H1 (cell line): ENCODE measurements around the gene NRIP2. TPM values are rescaled to one million over a fixed set of nuclear protein-coding genes. Genes with fewer than 3 reads are reported as not detected.

ENCODE experiments used
- CEBPB ChIP-seq: IDR thresholded peaks from 2 replicates; pipeline ENCODE4 v1.6.1; 2012; ENCODE audit warnings: low read depth, low read length
- JUND ChIP-seq: IDR thresholded peaks from 2 replicates; pipeline ENCODE4 v1.6.1; 2011; ENCODE audit warnings: mild to moderate bottlenecking, improper control_type of control experiment, low read length
- PHF8 ChIP-seq: fragments of 200-600 bp; sonication (generic); conservative IDR thresholded peaks from 2 replicates; pipeline ENCODE4 v1.7.1; 2012; ENCODE audit warnings: low read depth, mild to moderate bottlenecking, inconsistent platforms, low read length, moderate library complexity
- RAD21 ChIP-seq, 2 experiments: IDR thresholded peaks in 1 of 2; conservative IDR thresholded peaks in 1 of 2; 2 replicates each; pipeline ENCODE4 v1.6.1; 2011; ENCODE audit warnings: low read depth in 2 of 2, low read length in 2 of 2, improper control_type of control experiment in 1 of 2, inconsistent platforms in 1 of 2, mild to moderate bottlenecking in 1 of 2, moderate library complexity in 1 of 2
- SAP30 ChIP-seq: fragments of 300-600 bp; sonication (generic); IDR thresholded peaks from 2 replicates; pipeline ENCODE4 v1.7.1; 2012; ENCODE audit warnings: low read length, moderate library complexity, mild to moderate bottlenecking, inconsistent platforms; ENCODE audit not compliant: insufficient read depth, insufficient replicate concordance
- SP2 ChIP-seq: IDR thresholded peaks from 2 replicates; pipeline ENCODE4 v1.6.1; 2012; ENCODE audit warnings: mild to moderate bottlenecking, low read length, inconsistent platforms
- polyA plus RNA-seq, 7 experiments: library from polyadenylated mRNA; depleted of rRNA in 3 of 7; stranded (reverse) in 5 of 7; unstranded in 2 of 7; fragments of >200 nt in 5 of 7; fragments of 200-250 nt in 2 of 7; gene quantifications; 1 replicate in 5 of 7; 2 replicates in 1 of 7; 4 replicates in 1 of 7; pipeline versions ENCODE4 v1.2.1 to v1.2.3, GENCODE V29; 2011 to 2013; ENCODE audit warnings: missing spikeins in 2 of 7, mixed read lengths in 2 of 7
- total RNA-seq: library from RNA; stranded (reverse); fragmentation: NEBNext Ultra II Directional; extraction: Animal tissue kit (Norgen Biotek cat#: 25700); gene quantifications from 2 replicates; pipeline ENCODE4 v1.2.1, GENCODE V29; 2021
- TF ChIP-seq, protein P1 (sequence below): IDR thresholded peaks from 2 replicates; pipeline ENCODE4 v1.6.1; 2012; ENCODE audit warnings: inconsistent platforms

The NRIP2 gene
- total and polyA plus RNA-seq, 2 of the 8 experiments (the other 6 are each of a cell fraction or from before 2014, with no cell fraction given) = 0.06 TPM; not detected in 1

DNA sequence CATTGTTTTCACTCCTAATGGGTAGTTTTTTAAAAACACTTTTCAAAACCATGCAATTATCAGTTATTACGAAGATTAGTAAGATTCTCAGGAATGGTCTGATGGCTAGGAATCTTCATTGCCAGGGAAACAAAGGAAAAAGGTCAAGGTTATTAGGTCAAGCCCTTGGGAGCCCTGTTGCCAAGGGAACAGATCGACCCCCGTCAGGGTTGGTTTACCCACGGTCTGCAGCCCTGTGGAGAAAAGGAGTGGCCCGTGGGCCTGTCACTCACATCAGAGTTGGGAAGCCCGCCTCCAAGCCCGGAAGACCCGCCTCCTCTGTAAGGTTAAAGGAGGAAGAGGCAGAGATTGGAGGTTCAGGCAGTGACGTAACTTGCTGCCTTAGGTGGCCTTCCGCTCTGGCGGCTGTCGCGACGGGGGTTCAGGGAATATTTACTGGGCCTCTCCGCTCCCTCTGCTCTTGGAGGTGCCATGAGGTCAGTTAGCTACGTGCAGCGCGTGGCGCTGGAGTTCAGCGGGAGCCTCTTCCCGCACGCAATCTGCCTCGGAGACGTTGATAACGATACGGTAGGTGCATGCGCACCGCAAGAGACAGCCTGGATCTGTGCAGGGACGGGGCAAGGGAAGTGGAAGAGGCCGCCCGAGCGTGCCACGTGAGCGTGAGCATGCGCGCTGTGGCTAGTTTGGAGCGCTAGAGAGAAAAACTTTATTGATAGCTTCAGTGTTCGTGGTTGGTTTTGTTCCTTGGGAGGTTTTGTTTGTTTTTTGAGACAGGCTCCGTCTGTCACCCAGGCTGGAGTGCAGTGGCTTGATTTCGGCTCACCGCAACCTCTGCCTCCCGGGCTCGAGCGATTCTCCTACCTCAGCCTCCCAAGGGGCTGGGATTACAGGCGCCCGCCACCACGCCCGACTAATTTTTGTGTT lies 22.3 kb downstream of the NRIP2 start, which contains the start of gene ITFG2 (continued):
- peak; percentile 98 for TF ChIP-seq SAP30
- TF ChIP-seq PHF8 = peak; percentile 100
- TF ChIP-seq CEBPB = peak; percentile 49; the same call in 1 of the 2 replicates
- TF ChIP-seq RAD21 (IDR thresholded peaks at IDR 0.05 in 1 of 2, conservative IDR thresholded peaks at IDR 0.05 in 1 of 2; ENCODE audit: low read depth in 2 of 2, low read length in 2 of 2) = no peak
- TF ChIP-seq JUND = 0 out of 2 replicates have a peak, but pooled peaks have one; percentile 43
- peak; percentile 68 for TF ChIP-seq SP2
- TF ChIP-seq, protein P1, sequence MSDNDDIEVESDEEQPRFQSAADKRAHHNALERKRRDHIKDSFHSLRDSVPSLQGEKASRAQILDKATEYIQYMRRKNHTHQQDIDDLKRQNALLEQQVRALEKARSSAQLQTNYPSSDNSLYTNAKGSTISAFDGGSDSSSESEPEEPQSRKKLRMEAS = peak; percentile 99
